B cell (primary cell): ENCODE measurements around the gene MRM2. TPM values are rescaled to one million over a fixed set of nuclear protein-coding genes. Genes with fewer than 3 reads are reported as not detected.

ENCODE experiments used
- ATAC-seq: fragments of 200-7000 bp; cut with Tn5 transposase; one replicate; pipeline ENCODE4 v1.10.0; 2021; ENCODE audit warnings: low read depth, mild to moderate bottlenecking, moderate number of reproducible peaks, moderate library complexity
- CTCF ChIA-PET: fragments of 350-600 bp; sonication (Branson Sonifier 250); formaldehyde crosslinking; loops from one replicate; lab custom pipeline; 2021; ENCODE audit warnings: antibody characterized with exemption, inconsistent platforms; lab: Charles Lee
- POLR2A ChIA-PET: fragments of 350-600 bp; sonication (Branson Sonifier 250); formaldehyde crosslinking; loops from one replicate; lab custom pipeline; 2021; ENCODE audit warnings: antibody characterized with exemption; lab: Charles Lee
- DNase-seq: peaks from one replicate; pipeline ENCODE4 v3.0.0; 2013
- H2AFZ ChIP-seq: 2 replicates; pipeline ENCODE4 v1.6.1; 2012; ENCODE audit warnings: mild to moderate bottlenecking, low read depth, low read length; ENCODE audit not compliant: insufficient read depth, poor library complexity, severe bottlenecking
- H3K27ac ChIP-seq, 2 donors: 1 replicate in 1 of 2; 2 replicates in 1 of 2; pipeline ENCODE4 v1.5.1; 2012 to 2013; ENCODE audit warnings: low read length in 2 of 2, mild to moderate bottlenecking in 2 of 2, moderate library complexity in 1 of 2
- H3K27me3 ChIP-seq, 4 experiments: fragments of 200-600 bp in 1 of 4; sonication (generic) in 1 of 4; replicated peaks in 1 of 4; 1 replicate in 2 of 4; 2 replicates in 2 of 4; pipeline versions ENCODE4 v1.6.1 to v1.7.0; 2013 to 2016; ENCODE audit warnings: low read length in 3 of 4, mild to moderate bottlenecking in 2 of 4, mixed read lengths in 1 of 4, moderate library complexity in 1 of 4; ENCODE audit not compliant: insufficient read depth in 4 of 4, control insufficient read depth in 3 of 4; ENCODE audit errors: control extremely low read depth in 1 of 4
- H3K36me3 ChIP-seq, 2 experiments: replicated peaks in 1 of 2; 1 replicate in 1 of 2; 2 replicates in 1 of 2; pipeline versions ENCODE4 v1.6.1 to v1.7.1; 2013; ENCODE audit warnings: low read length in 1 of 2; ENCODE audit not compliant: insufficient read depth in 2 of 2, control insufficient read depth in 1 of 2; ENCODE audit errors: control extremely low read depth in 1 of 2, extremely low read depth in 1 of 2
- H3K4me1 ChIP-seq, 2 donors: fragments of 200-600 bp in 1 of 2; sonication (generic) in 1 of 2; 1 replicate in 1 of 2; 2 replicates in 1 of 2; pipeline versions ENCODE4 v1.5.1 to v1.6.1; 2013 to 2017; ENCODE audit warnings: low read length in 2 of 2; ENCODE audit not compliant: control insufficient read depth in 2 of 2, insufficient read depth in 2 of 2
- H3K4me2 ChIP-seq: replicated peaks from 2 replicates; pipeline ENCODE3; 2012; ENCODE audit warnings: mild to moderate bottlenecking, low read depth, low read length; ENCODE audit not compliant: poor library complexity, severe bottlenecking
- H3K4me3 ChIP-seq, 5 experiments: fragments of 200-600 bp in 1 of 5; sonication (generic) in 1 of 5; 1 replicate in 3 of 5; 2 replicates in 2 of 5; pipeline versions ENCODE4 v1.5.1 to v1.7.0; 2011 to 2016; ENCODE audit warnings: low read length in 4 of 5, mild to moderate bottlenecking in 4 of 5, low read depth in 2 of 5, control low read depth in 1 of 5, moderate library complexity in 1 of 5; ENCODE audit not compliant: insufficient read depth in 1 of 5; ENCODE audit errors: control extremely low read depth in 1 of 5, extremely low read depth in 1 of 5
- H3K79me2 ChIP-seq: fragments of 200-600 bp; sonication (generic); one replicate; pipeline ENCODE4 v1.6.0; 2016; ENCODE audit warnings: low read length; ENCODE audit not compliant: control insufficient read depth, insufficient read depth
- H3K9ac ChIP-seq: fragments of 200-600 bp; sonication (generic); 2 replicates; pipeline ENCODE4 v1.6.1; 2017; ENCODE audit warnings: mild to moderate bottlenecking, low read length, moderate library complexity
- H3K9me3 ChIP-seq, 3 donors: one replicate each; pipeline versions ENCODE4 v1.6.1 to v1.7.1; 2013; ENCODE audit warnings: low read length in 2 of 3; ENCODE audit not compliant: control insufficient read depth in 2 of 3, insufficient read depth in 1 of 3; ENCODE audit errors: control extremely low read depth in 1 of 3
- H4K20me1 ChIP-seq: 2 replicates; pipeline ENCODE4 v1.6.0; 2012; ENCODE audit warnings: mild to moderate bottlenecking, low read length; ENCODE audit not compliant: insufficient read depth, control insufficient read depth, poor library complexity, severe bottlenecking
- H3K27ac Mint-ChIP-seq: one replicate; pipeline ENCODE4 v1.8.0; 2021; ENCODE audit warnings: mixed read lengths
- H3K27me3 Mint-ChIP-seq: one replicate; pipeline ENCODE4 v1.8.0; 2021; ENCODE audit warnings: mixed read lengths
- H3K4me1 Mint-ChIP-seq: one replicate; pipeline ENCODE4 v1.8.0; 2021; ENCODE audit warnings: mixed read lengths
- H3K4me3 Mint-ChIP-seq: one replicate; pipeline ENCODE4 v1.8.0; 2021; ENCODE audit warnings: mixed read lengths
- H3K9me3 Mint-ChIP-seq: one replicate; pipeline ENCODE4 v1.8.0; 2022; ENCODE audit warnings: mixed read lengths; ENCODE audit not compliant: insufficient read depth
- EZH2 ChIP-seq: IDR thresholded peaks from 2 replicates; pipeline ENCODE4 v1.6.1; 2012; ENCODE audit warnings: borderline replicate concordance, low read depth, mild to moderate bottlenecking, moderate library complexity, low read length; ENCODE audit not compliant: insufficient read depth, poor library complexity, severe bottlenecking
- WGBS: methylation state at CpG from one replicate; pipeline ENCODE4 v1.1.5; 2013; ENCODE audit warnings: missing lambda C conversion rate; ENCODE audit not compliant: insufficient coverage; 5-methylcytosine and 5-hydroxymethylcytosine counted together
- intact Hi-C: fragments of 100-400 bp; cut with micrococcal nuclease; formaldehyde crosslinking; loops from one replicate; pipeline ENCODE4 v1.10.0; 2022
- polyA plus RNA-seq: library from polyadenylated mRNA; depleted of rRNA; stranded (reverse); fragments of >200 nt; gene quantifications from 2 replicates; pipeline ENCODE4 v1.2.3, GENCODE V29; 2012
- total RNA-seq, 2 donors: library from RNA; stranded (reverse); fragments of 120-200 nt in 1 of 2; gene quantifications; 1 replicate in 1 of 2; 2 replicates in 1 of 2; pipeline versions ENCODE4 v1.2.3 to v1.2.4, GENCODE V29; 2013 to 2022
- TF ChIP-seq, protein P1 (sequence below): fragments of 200-600 bp; IDR thresholded peaks from one replicate; pipeline ENCODE4 v1.8.0; 2022; ENCODE audit warnings: antibody characterized with exemption, mild to moderate bottlenecking

MRM2 gene
- total and polyA plus RNA-seq, 2 donors (not counting 1 experiment from before 2014, with no cell fraction given) = 9.2 to 29.0 TPM

GRCh38 chr7:2245883-2246675, 4.1 kb upstream of the MRM2 start:
- Mint-ChIP-seq H3K27ac (peak overlapping the region; percentile 62), H3K9me3 (no peaks in the 10 kb centered on the region), H3K4me1 (peaks cover 53% of the 10 kb centered on the region), H3K27me3 (no peaks in the 10 kb centered on the region), H3K4me3 (peak overlapping the region; percentile 38)
- ATAC-seq (no peak), DNase-seq (peak; percentile 47)
- H2AFZ ChIP-seq = no peak overlapping the region
- H3K36me3 ChIP-seq = no peaks in the 10 kb centered on the region
- no peak overlapping the region for H3K27ac ChIP-seq
- H3K9me3 ChIP-seq = peaks cover 0 to 4% (median 0%) of the 10 kb centered on the region in 3 donors
- H4K20me1 ChIP-seq = no peaks in the 10 kb centered on the region
- WGBS = 17% methylated on average over 22 of the region's 22 CpGs
- ChIA-PET POLR2A (interaction anchor here (1.1 kb wide), 1 partner anchor 9 kb away, joined by 4 read pairs; no protein-coding TSS in a partner anchor), CTCF (interaction anchor here (0.6 to 2.5 kb wide), 5 partner anchors 8 to 105 kb away, joined by 3 to 16 read pairs (median 4); no protein-coding TSS in a partner anchor)
- TF ChIP-seq, protein P1, sequence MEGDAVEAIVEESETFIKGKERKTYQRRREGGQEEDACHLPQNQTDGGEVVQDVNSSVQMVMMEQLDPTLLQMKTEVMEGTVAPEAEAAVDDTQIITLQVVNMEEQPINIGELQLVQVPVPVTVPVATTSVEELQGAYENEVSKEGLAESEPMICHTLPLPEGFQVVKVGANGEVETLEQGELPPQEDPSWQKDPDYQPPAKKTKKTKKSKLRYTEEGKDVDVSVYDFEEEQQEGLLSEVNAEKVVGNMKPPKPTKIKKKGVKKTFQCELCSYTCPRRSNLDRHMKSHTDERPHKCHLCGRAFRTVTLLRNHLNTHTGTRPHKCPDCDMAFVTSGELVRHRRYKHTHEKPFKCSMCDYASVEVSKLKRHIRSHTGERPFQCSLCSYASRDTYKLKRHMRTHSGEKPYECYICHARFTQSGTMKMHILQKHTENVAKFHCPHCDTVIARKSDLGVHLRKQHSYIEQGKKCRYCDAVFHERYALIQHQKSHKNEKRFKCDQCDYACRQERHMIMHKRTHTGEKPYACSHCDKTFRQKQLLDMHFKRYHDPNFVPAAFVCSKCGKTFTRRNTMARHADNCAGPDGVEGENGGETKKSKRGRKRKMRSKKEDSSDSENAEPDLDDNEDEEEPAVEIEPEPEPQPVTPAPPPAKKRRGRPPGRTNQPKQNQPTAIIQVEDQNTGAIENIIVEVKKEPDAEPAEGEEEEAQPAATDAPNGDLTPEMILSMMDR = no peak
- no peak for TF ChIP-seq EZH2
- peak overlapping the region; percentile 54 for H3K4me2 ChIP-seq
- H3K4me3 ChIP-seq = no peak overlapping the region
- no peaks in the 10 kb centered on the region for H3K27me3 ChIP-seq
- H3K4me1 ChIP-seq = peaks cover 32 to 67% of the 10 kb centered on the region in 2 donors
- H3K79me2 ChIP-seq = peaks cover 33% of the 10 kb centered on the region
- intact Hi-C loops = no loop called here
- no peak overlapping the region for H3K9ac ChIP-seq

GRCh38 chr7:2244404-2244995, 2.5 kb upstream of the MRM2 start:
- CTCF ChIA-PET = interaction anchor here (1.2 to 2.5 kb wide), 3 partner anchors 15 to 103 kb away, joined by 3 to 16 read pairs (median 7); no protein-coding TSS in a partner anchor
- Histone ChIP-seq H3K79me2 (peaks cover 48% of the 10 kb centered on the region), H4K20me1 (no peaks in the 10 kb centered on the region), H3K4me1 (peaks cover 39 to 73% of the 10 kb centered on the region in 2 donors), H3K9me3 (no peaks in the 10 kb centered on the region), H3K4me2 (no peak overlapping the region), H3K36me3 (peaks cover 0 to under 1% of the 10 kb centered on the region in 2 experiments), H2AFZ (no peak overlapping the region), H3K9ac (no peak overlapping the region), H3K4me3 (no peak overlapping the region), H3K27ac (no peak overlapping the region), H3K27me3 (no peaks in the 10 kb centered on the region)
- peaks cover 56% of the 10 kb centered on the region for H3K4me1 Mint-ChIP-seq
- intact Hi-C loops = no loop called here
- no peaks in the 10 kb centered on the region for H3K27me3 Mint-ChIP-seq
- TF ChIP-seq, protein P1 = no peak
- no peak for TF ChIP-seq EZH2
- 75% methylated on average over 25 of the region's 25 CpGs for WGBS
- H3K4me3 Mint-ChIP-seq = no peak overlapping the region
- ATAC-seq = no peak
- peak overlapping the region; percentile 15 for H3K27ac Mint-ChIP-seq
- POLR2A ChIA-PET = no interaction called here
- no peaks in the 10 kb centered on the region for H3K9me3 Mint-ChIP-seq
- DNase-seq = no peak
